Colonic mucosa (tissue), 4 donors: Measurements from ENCODE around the gene LPAR3. TPM values are rescaled to one million over a fixed set of nuclear protein-coding genes. Genes with fewer than 3 reads are reported as not detected.

Experiments used
- DNase-seq: peaks from one replicate; pipeline ENCODE4 v3.0.0-alpha.2; 2020
- H3K27ac ChIP-seq: fragments of 200-600 bp; one replicate; pipeline ENCODE4 v1.8.0; 2021
- H3K27me3 ChIP-seq: fragments of 200-600 bp; one replicate; pipeline ENCODE4 v1.8.0; 2021
- H3K36me3 ChIP-seq: fragments of 200-600 bp; one replicate; pipeline ENCODE4 v1.8.0; 2021
- H3K4me1 ChIP-seq: fragments of 200-600 bp; one replicate; pipeline ENCODE4 v1.8.0; 2021; ENCODE audit warnings: mild to moderate bottlenecking
- H3K4me3 ChIP-seq: fragments of 200-600 bp; one replicate; pipeline ENCODE4 v1.8.0; 2021
- H3K9ac ChIP-seq, 2 donors: one replicate each; pipeline ENCODE4 v1.7.0; 2013; ENCODE audit warnings: control low read depth in 2 of 2, low read depth in 2 of 2, low read length in 2 of 2
- H3K9me3 ChIP-seq: fragments of 200-600 bp; one replicate; pipeline ENCODE4 v1.8.0; 2021
- intact Hi-C: fragments of 100-400 bp; cut with DNase I; formaldehyde crosslinking; loops from one replicate; pipeline ENCODE4 v1.14.1; 2022
- total RNA-seq, 2 donors: library from RNA; stranded (reverse); fragmentation: NEBNext Ultra II Directional in 1 of 2; extraction: Animal tissue kit (Norgen Biotek cat#: 25700) in 1 of 2; gene quantifications; one replicate each; pipeline ENCODE4 v1.2.1, GENCODE V29; 2021
- TF ChIP-seq, protein P1 (sequence below): fragments of 200-600 bp; IDR thresholded peaks from one replicate; pipeline ENCODE4 v1.8.0; 2022; ENCODE audit warnings: antibody characterized with exemption, mild to moderate bottlenecking
- donor health status: healthy.
- donor health status: DM: no; HTN: no; CAD: no.
- donor health status: DM: no; HTN: no; CAD: no.

The LPAR3 gene
- total RNA-seq, 2 donors from 2014 or later, result 2.3 to 3.6 TPM

DNA sequence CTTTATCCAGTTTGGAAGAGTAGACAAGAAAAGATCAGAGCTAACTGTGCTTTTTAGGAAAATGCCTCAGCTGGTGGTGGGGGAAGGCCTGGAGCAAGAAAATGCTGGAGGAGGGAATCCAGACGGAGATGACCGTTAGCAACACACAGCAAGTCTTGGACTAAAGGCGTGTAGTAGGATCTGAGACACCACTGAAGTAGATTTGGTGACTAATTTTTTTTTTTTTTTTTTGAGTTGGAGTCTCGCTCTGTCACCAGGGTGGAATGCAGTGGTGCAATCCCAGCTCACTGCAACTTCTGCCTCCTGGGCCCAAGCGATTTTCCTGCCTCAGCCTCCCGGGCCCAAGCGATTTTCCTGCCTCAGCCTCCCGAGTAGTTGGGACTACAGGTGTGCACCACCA, 41.2 kb downstream of the LPAR3 start:
- DNase-seq, result no peak
- TF ChIP-seq, protein P1, sequence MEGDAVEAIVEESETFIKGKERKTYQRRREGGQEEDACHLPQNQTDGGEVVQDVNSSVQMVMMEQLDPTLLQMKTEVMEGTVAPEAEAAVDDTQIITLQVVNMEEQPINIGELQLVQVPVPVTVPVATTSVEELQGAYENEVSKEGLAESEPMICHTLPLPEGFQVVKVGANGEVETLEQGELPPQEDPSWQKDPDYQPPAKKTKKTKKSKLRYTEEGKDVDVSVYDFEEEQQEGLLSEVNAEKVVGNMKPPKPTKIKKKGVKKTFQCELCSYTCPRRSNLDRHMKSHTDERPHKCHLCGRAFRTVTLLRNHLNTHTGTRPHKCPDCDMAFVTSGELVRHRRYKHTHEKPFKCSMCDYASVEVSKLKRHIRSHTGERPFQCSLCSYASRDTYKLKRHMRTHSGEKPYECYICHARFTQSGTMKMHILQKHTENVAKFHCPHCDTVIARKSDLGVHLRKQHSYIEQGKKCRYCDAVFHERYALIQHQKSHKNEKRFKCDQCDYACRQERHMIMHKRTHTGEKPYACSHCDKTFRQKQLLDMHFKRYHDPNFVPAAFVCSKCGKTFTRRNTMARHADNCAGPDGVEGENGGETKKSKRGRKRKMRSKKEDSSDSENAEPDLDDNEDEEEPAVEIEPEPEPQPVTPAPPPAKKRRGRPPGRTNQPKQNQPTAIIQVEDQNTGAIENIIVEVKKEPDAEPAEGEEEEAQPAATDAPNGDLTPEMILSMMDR, result no peak
- no peak overlapping the region for H3K4me3 ChIP-seq
- intact Hi-C loops, result no loop called here
- H3K36me3 ChIP-seq, result no peaks in the 10 kb centered on the region
- peaks cover 12% of the 10 kb centered on the region for H3K4me1 ChIP-seq
- H3K9ac ChIP-seq, result no peak overlapping the region
- H3K27me3 ChIP-seq, result no peaks in the 10 kb centered on the region
- H3K9me3 ChIP-seq, result no peaks in the 10 kb centered on the region
- no peak overlapping the region for H3K27ac ChIP-seq

GRCh38 chr1:84849357-84849975, 43.5 kb downstream of the LPAR3 start:
- no peaks in the 10 kb centered on the region for H3K9me3 ChIP-seq
- DNase-seq, result no peak
- no peak overlapping the region for H3K4me3 ChIP-seq
- intact Hi-C loops, result no loop called here
- TF ChIP-seq, protein P1, result no peak
- H3K27ac ChIP-seq, result peak overlapping the region; percentile 9
- H3K4me1 ChIP-seq, result peaks cover 12% of the 10 kb centered on the region
- no peaks in the 10 kb centered on the region for H3K27me3 ChIP-seq
- no peaks in the 10 kb centered on the region for H3K36me3 ChIP-seq
- no peak overlapping the region for H3K9ac ChIP-seq

GRCh38 chr1:84847253-84848250, 45.5 kb downstream of the LPAR3 start:
- Histone ChIP-seq H3K27ac (no peak overlapping the region), H3K9me3 (no peaks in the 10 kb centered on the region), H3K27me3 (no peaks in the 10 kb centered on the region), H3K4me3 (no peak overlapping the region), H3K4me1 (peaks cover 4% of the 10 kb centered on the region), H3K36me3 (no peaks in the 10 kb centered on the region), H3K9ac (peak overlapping the region in 1 of 2 donors; percentile 23)
- TF ChIP-seq, protein P1, result no peak
- DNase-seq, result peak; percentile 89
- intact Hi-C loops, result no loop called here

- no peak overlapping the region for H3K9ac ChIP-seq
- DNase-seq, result no peak
- no peak overlapping the region for H3K27ac ChIP-seq
- H3K4me3 ChIP-seq, result no peak overlapping the region
- intact Hi-C loops, result no loop called here
- H3K27me3 ChIP-seq, result no peaks in the 10 kb centered on the region
- H3K4me1 ChIP-seq, result peaks cover 4% of the 10 kb centered on the region
- no peaks in the 10 kb centered on the region for H3K36me3 ChIP-seq
- TF ChIP-seq, protein P1, result no peak
- no peaks in the 10 kb centered on the region for H3K9me3 ChIP-seq
Measured at GRCh38 chr1:84846387-84846786, 46.6 kb downstream of the LPAR3 start.

- H3K36me3 ChIP-seq, result no peaks in the 10 kb centered on the region
- H3K27ac ChIP-seq, result no peak overlapping the region
- no peak overlapping the region for H3K4me3 ChIP-seq
- no peak overlapping the region for H3K9ac ChIP-seq
- H3K9me3 ChIP-seq, result no peaks in the 10 kb centered on the region
- H3K4me1 ChIP-seq, result peaks cover 4% of the 10 kb centered on the region
- DNase-seq, result no peak
- TF ChIP-seq, protein P1, result no peak
- H3K27me3 ChIP-seq, result no peaks in the 10 kb centered on the region
- intact Hi-C loops, result no loop called here
Measured at GRCh38 chr1:84845357-84845756, 47.6 kb downstream of the LPAR3 start.
